ENCODE data around the gene ABHD8.

GRCh38 chr19:17340871-17341357 lies 37.7 kb upstream of the ABHD8 start:
- TF ChIP-seq POLR2A (IDR thresholded peaks at IDR 0.05; ENCODE audit: low read length), result no peak
- no peak for TF ChIP-seq GATA1 (IDR thresholded peaks at IDR 0.05; ENCODE audit: low read depth, low read length)
